ENCODE measurements around the gene TMEM271.

Gene TMEM271

DNA sequence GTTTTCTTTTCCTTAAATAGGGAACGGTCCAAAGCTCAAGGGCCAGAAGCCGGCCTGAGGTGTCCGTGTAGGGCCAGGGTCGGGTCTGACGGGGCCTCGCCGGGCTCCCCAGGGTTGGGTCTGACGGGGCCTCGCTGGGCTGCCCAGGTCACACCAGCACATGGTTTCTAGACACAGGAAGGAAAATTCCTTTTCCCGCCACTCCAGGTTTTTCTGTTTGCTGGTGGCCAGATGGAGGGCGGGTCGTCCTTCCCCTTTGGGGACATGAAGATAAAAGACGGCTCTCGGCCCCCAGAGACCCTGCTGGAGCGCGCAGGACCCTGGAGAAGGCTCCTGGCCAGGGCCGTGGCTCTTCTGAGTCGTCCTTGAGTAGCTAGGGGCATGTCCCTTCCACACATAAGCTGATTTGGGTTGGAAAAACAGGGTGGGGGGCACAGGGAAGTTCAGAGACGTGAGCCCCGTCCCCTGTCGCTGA is 42.0 kb downstream of the TMEM271 start:
- TF ChIP-seq POLR2AphosphoS5 (IDR thresholded peaks at IDR 0.05; ENCODE audit: low read depth, low read length) (no peak), TAF1 (IDR thresholded peaks at IDR 0.05; ENCODE audit: borderline replicate concordance, low read depth, low read length) (no peak), POLR2A (IDR thresholded peaks at IDR 0.05; ENCODE audit: low read depth, low read length) (no peak)
- DNase-seq (ENCODE audit: insufficient read length) (no peak), FAIRE-seq (no peak)

GRCh38 chr4:533318-534100 is 42.6 kb downstream of the TMEM271 start:
- no peak for TF ChIP-seq POLR2A (IDR thresholded peaks at IDR 0.05; ENCODE audit: low read depth, low read length)
- TF ChIP-seq TAF1 (IDR thresholded peaks at IDR 0.05; ENCODE audit: borderline replicate concordance, low read depth, low read length) = no peak
- TF ChIP-seq POLR2AphosphoS5 (IDR thresholded peaks at IDR 0.05; ENCODE audit: low read depth, low read length) = no peak
- no peak for DNase-seq (ENCODE audit: insufficient read length)
- no peak for FAIRE-seq

- DNase-seq (ENCODE audit: insufficient read length) (no peak), FAIRE-seq (no peak)
- TF ChIP-seq TAF1 (IDR thresholded peaks at IDR 0.05; ENCODE audit: borderline replicate concordance, low read depth, low read length) (no peak), POLR2AphosphoS5 (IDR thresholded peaks at IDR 0.05; ENCODE audit: low read depth, low read length) (no peak), POLR2A (IDR thresholded peaks at IDR 0.05; ENCODE audit: low read depth, low read length) (no peak)
Measured at GRCh38 chr4:532588-533317, 43.3 kb downstream of the TMEM271 start.

DNA sequence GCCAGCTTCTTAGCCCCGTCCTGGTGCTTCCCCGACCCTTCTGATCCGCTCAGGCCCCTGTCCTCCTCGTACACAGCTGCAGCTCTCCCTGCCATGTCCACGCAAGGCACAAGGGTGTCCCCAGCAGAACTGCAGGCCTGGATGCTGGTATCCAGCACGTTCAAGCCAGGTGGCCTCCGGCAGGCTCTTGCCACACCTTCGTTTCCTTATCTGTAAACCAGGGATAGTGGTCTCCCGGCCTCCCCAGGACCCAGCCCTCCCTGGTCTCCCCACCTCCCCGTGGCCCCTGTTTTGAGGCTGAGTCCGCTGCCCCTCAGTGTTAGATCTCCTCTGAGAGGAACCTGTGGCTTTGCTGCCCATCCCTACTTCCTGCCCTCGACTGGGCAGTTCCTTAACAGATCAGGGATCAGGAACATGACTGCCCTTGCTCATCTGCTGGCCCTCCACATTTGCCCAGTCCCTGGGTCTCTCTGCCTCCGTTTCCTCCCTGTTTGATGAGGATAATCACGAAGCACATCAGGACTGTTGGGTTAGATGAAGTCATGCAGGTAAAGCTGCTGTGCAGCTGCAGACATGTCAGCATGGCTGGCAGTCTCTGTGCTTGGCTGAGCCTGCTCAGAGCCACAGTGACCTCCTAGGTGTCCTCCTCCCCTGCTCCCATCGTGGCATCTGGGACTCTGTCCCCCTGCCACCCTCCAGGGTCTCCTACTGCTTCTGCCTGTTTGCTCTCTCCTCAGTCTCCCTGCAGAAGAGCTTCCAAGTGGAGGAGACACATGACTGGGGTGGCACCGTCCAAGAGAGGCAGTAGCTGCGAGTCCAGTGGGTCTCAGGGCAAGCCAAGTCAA is 44.2 kb downstream of the TMEM271 start:
- TF ChIP-seq TAF1 (IDR thresholded peaks at IDR 0.05; ENCODE audit: borderline replicate concordance, low read depth, low read length) (no peak), POLR2AphosphoS5 (IDR thresholded peaks at IDR 0.05; ENCODE audit: low read depth, low read length) (no peak)
- no peak for FAIRE-seq

GRCh38 chr4:531076-531475 is 45.0 kb downstream of the TMEM271 start:
- FAIRE-seq = no peak
- no peak for DNase-seq (ENCODE audit: insufficient read length)
- TF ChIP-seq POLR2AphosphoS5 (IDR thresholded peaks at IDR 0.05; ENCODE audit: low read depth, low read length) = no peak
- no peak for TF ChIP-seq POLR2A (IDR thresholded peaks at IDR 0.05; ENCODE audit: low read depth, low read length)
- no peak for TF ChIP-seq TAF1 (IDR thresholded peaks at IDR 0.05; ENCODE audit: borderline replicate concordance, low read depth, low read length)

More for the DNA sequence above, 44.2 kb downstream of the TMEM271 start:
- no peak for DNase-seq (ENCODE audit: insufficient read length)

- TF ChIP-seq POLR2AphosphoS5 (IDR thresholded peaks at IDR 0.05; ENCODE audit: low read depth, low read length) (no peak), POLR2A (IDR thresholded peaks at IDR 0.05; ENCODE audit: low read depth, low read length) (no peak), TAF1 (IDR thresholded peaks at IDR 0.05; ENCODE audit: borderline replicate concordance, low read depth, low read length) (no peak)
- no peak for DNase-seq (ENCODE audit: insufficient read length)
- no peak for FAIRE-seq
Measured at GRCh38 chr4:530017-530781, 45.9 kb downstream of the TMEM271 start.

DNA sequence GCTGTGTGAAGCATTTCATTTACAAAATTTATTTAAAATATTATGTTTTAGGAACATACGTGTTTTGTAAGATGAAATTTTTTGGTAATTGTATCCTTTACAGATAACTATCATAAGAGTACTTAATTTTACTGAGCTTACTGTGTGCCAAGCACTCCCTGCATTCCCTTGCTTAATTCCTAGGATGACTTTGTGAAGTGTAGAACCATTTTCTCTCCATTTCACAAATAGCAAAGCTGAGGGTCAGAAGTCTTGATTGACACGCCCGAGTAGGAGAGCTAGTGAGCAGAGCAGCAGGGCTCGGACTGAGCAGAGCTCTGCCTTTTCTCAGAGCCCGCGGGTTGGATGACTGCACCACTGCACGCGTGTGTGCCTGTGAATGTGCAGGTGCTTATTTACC is 46.5 kb downstream of the TMEM271 start:
- DNase-seq (ENCODE audit: insufficient read length) (no peak), FAIRE-seq (no peak)
- TF ChIP-seq TAF1 (IDR thresholded peaks at IDR 0.05; ENCODE audit: borderline replicate concordance, low read depth, low read length) (no peak), POLR2A (IDR thresholded peaks at IDR 0.05; ENCODE audit: low read depth, low read length) (no peak), POLR2AphosphoS5 (IDR thresholded peaks at IDR 0.05; ENCODE audit: low read depth, low read length) (no peak)

GRCh38 chr4:528835-529234 is 47.3 kb downstream of the TMEM271 start:
- no peak for DNase-seq (ENCODE audit: insufficient read length)
- no peak for TF ChIP-seq TAF1 (IDR thresholded peaks at IDR 0.05; ENCODE audit: borderline replicate concordance, low read depth, low read length)
- TF ChIP-seq POLR2AphosphoS5 (IDR thresholded peaks at IDR 0.05; ENCODE audit: low read depth, low read length) = no peak
- no peak for TF ChIP-seq POLR2A (IDR thresholded peaks at IDR 0.05; ENCODE audit: low read depth, low read length)
- no peak for FAIRE-seq

DNA sequence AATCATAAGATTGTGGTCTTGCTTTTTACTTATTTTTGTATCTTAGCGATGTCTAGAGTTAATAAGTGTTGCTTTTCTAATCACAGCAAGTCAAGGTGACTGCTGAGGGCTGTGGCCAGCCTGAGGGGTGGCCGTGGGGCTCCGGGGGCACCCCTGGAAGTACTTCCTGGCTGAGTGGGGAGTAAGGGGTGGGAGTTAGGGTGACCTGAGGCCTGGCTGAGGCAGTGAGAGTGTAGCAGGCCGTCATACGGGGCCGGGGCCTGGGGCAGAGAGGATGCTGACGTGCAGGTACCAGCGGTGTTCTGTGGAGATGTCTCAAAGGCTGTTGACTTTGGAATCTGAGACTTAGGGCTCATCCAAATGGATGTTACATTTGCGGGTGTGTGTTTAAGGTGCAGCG is 47.8 kb downstream of the TMEM271 start:
- DNase-seq (ENCODE audit: insufficient read length) = no peak
- no peak for FAIRE-seq
- no peak for TF ChIP-seq POLR2A (IDR thresholded peaks at IDR 0.05; ENCODE audit: low read depth, low read length)

DNA sequence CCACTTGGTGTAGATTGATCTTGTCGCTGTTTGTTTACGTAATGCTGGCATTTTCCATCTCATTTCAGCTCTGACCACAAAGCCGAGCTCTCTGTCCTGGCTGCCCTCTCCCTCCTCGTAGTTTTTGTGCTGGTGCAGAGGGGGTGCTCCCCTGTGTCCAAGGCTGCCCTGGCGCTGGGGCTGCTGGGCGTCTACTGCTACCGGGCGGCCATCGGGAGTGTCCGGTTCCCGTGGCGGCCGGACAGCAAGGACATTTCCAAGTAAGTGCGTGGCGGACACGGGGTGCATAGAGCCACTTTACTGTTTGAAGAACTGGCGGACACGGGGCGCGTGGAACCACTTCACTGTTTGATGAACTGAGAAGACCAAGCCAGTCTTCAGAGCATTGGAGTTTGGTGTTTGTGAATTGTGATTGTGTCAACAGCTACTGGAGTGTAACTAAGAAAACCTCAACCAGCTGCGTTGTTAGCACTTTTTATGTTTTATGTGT is 49.1 kb downstream of the TMEM271 start:
- no peak for DNase-seq (ENCODE audit: insufficient read length)
- FAIRE-seq = no peak
- TF ChIP-seq TAF1 (IDR thresholded peaks at IDR 0.05; ENCODE audit: borderline replicate concordance, low read depth, low read length) (no peak), POLR2AphosphoS5 (IDR thresholded peaks at IDR 0.05; ENCODE audit: low read depth, low read length) (no peak), POLR2A (IDR thresholded peaks at IDR 0.05; ENCODE audit: low read depth, low read length) (no peak)
